HG03097 (cell line): Measurements from ENCODE around the gene BIRC3.
"Not testable (repeated sequence)": the region's sequence is repeated elsewhere in the genome, so short reads cannot be mapped to it uniquely, and the experiment has no call there.

Source experiments
- ATAC-seq: cut with Tn5 transposase; IDR thresholded peaks from one replicate; pipeline ENCODE4 v1.9.1; 2021; ENCODE audit not compliant: unreplicated experiment, low FRiP score

The BIRC3 gene

DNA sequence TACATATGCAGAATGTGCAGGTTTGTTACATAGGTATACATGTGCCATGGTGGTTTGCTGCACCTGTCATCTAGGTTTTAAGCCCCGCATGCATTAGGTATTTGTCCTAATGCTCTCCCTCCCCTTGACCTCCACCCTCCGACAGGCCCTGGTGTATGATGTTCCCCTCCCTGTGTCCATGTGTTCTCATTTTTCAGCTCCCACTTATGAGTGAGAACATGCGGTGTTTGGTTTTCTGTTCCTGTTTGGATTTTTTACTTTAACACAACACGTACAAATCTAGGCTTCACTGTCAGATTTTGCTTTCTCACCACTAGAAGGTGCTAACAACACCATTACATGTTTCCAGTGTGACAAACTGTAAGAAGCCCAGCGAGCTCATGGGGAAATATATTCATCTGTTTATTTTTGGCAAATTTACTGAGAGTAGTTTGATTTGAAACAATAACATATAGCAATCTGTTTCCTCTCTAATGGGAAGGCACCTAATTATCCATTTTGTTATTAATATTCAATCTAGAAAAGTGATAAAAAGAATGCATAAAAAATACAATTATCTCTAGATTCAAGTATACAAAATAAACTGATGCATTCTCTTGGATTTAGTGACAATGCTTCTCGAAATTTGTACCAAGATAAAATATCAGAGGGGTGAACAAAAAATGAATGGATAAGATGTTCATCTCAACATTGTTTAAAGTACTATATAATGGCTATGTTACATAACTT lies 23.2 kb upstream of the BIRC3 start:
- no peak for ATAC-seq

DNA sequence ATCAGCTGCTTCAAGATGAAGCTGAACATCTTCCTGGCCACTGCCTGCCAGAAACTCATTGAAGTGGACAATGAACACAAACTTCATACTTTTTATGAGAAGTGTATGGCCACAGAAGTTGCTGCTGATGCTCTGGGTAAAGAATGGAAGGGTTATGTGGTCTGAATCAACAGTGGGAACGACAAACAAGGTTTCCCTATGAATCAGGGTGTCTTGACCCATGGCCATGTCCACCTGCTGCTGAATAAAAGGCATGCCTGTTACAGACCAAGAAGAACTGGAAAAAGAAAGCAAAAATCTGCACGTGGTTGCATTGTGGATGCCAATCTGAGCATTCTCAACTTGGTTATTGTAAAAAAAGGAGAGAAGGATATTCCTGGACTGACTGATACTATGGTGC lies 22.2 kb upstream of the BIRC3 start:
- no peak for ATAC-seq

DNA sequence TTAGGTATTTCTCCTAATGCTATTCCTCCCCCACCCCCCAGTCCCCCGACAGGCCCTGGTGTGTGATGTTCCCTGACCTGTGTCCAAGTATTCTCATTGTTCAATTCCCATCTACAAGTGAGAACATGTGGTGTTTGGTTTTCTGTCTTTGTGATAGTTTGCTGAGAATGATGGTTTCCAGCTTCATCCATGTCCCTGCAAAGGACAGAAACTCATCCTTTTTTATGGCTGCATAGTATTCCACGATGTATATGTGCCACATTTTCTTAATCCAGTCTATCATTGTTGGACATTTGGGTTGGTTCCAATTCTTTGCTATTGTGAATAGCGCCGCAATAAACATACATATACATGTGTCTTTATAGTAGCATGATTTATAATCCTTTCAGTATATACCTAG lies 20.5 kb upstream of the BIRC3 start:
- not testable (repeated sequence) for ATAC-seq

DNA sequence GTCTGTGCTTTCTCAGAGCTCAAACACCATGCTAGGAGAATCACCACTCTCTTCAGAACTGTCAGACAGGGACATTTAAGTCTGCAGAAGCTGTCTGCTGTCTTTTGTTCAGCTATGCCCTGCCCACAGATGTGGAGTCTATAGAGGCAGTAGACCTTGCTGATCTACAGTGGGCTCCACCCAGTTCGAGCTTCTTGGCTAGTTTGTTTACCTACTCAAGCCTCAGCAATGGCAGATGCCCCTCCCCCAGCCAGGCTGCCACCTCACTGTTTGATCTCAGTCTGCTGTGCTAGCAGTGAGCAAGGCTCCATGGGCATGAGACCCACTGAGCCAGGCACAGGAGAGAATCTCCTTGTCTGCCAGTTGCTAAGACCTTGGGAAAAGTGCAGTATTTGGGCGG lies 16.4 kb upstream of the BIRC3 start:
- not testable (repeated sequence) for ATAC-seq

DNA sequence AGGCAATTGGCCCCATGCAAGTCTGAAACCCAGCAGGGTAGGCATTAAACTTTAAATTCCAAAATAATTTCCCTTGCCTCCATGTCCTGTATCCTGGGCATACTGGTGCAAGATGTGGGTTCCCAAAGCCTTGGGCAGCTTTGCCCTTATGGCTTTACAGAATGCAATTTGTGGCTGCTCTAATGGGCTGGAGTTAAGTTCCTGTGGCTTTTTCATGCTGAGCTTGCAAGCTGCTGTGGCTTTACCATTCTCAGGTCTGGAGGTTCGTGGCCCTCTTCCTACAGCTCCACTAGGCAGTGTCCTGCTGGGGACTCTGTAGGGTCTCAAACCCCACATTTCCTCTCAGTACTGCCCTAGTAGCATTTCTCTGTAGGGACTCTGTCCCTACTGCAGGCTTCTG lies 15.0 kb upstream of the BIRC3 start:
- ATAC-seq: no peak

DNA sequence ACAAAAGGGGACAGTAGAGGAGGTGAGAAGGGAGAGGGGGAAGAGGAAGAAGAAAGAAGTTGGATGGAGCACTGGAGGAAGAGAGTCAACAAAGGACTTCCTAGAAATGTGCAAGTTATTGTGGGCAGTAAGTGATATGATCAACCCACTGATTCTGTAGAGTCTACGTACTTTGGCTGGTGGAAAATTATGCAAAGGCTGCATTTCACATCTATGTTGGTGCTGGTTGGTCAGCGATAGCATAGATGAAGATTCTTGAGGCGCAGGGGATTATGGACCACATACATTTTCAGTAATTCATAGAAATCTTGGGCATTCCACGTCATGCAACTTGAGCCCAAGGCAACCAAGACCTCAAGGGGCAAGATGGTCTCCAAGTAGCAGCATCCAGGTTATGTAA lies 12.6 kb upstream of the BIRC3 start:
- ATAC-seq: no peak

DNA sequence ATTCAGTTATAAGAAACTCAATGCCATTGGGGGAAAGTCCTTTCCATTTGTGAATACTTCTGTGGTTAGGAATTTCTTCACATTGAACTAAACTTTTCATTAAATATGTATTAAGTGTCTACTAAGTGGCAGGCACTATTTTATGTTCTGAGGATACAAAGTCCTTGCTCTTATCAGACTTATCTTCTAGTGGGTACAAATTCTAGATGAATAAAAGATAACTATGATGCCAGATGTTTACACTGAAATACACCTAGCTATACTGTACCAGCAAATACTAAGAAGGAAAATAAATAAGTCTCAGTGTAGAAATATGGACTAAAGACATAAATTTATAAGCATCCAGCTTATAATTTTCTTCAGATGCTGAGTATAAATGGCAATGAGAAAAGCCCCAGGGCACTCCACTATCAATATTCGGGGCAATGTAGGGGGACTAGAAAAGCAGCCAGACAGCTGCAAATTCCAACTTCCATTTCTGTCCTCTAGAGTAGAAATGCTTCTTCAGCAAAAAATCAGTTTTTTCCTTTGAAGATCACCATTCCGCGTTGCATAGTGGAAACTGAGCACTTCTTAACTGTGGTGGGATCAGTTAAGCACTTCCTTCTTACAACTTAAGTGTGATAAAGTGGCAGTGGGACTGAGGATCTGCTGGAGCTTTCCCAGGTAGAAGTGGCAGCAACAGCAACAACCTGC lies 11.8 kb upstream of the BIRC3 start:
- no peak for ATAC-seq

DNA sequence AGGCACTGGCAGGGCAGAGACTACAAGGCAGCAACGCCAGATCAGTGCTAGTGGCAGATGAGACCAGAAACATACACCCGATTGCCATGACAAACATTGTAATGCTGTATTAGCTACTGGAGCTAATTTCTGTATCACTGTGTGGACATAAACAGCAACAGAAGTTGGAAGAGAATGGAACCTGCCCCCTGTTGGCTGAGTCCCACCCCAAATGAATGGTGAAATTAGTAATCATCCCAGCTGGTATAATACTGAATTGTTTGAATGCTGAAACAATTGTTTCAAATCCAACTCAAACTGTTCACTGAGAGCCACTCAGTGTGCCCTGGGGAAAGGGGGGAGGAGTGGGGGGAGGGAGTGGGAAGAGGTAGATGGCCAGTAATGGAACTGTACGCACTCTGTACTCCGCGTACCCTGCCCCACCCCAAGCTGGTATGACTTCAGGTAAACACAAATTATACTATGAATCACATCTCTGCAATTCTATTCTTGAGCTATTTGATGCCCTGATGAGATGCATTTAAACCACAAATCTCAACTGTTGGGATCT lies 11.2 kb upstream of the BIRC3 start:
- ATAC-seq: no peak

DNA sequence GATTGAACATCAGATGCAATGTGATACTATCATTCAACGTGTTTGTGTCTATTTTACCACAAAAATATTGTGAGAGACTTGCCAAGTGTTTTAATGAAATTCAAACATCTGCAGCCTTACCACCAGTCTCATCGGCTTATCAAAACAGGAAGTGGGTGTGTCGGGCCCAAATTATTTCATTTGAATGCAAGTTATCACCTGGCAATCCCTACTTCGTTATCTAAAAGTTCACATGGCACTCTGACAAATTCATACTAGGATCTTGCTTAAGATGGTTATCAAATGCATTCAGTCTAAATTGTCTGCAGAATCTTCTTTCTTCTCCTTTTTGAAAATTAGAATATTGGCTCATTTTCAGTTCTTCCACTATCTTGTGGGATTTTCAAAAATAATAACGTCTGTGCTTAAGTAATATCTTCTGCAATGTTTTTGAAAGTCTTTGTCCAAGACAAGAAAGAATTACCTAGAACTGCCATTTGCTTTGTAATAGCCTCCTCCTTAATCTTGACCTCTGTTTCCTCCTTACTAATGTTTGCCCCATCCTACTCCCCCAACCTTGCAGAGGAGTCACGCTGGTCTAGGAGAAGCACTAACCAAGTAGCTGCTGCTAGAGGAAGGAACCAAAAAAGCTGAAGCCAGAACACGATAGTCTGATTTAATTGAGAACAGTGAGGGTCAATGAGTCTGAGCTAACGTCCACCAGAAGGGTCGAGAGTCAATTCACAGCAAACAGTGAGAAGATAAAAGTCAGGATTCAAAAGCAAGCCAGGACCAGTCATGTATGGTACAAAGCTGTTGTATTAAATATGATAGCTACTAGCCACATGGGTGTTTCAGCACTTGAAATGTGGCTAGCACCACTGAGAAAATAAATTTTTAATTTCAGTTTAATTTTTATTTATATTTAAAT lies 10.2 kb upstream of the BIRC3 start:
- ATAC-seq: no peak

DNA sequence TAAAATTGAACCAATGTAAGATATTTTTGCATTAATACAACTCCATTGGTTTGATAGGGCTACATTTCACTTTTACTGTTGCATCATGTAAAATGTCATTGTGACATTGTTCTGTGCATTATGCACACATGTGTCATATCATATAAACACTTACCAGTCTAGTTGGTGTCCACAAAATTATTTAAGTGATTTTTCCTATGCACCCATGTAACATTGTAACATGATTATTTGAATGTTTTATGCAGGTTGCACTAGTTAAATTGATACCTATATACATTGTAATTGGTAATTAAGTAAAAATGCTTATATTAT lies 9.6 kb upstream of the BIRC3 start:
- ATAC-seq: no peak

DNA sequence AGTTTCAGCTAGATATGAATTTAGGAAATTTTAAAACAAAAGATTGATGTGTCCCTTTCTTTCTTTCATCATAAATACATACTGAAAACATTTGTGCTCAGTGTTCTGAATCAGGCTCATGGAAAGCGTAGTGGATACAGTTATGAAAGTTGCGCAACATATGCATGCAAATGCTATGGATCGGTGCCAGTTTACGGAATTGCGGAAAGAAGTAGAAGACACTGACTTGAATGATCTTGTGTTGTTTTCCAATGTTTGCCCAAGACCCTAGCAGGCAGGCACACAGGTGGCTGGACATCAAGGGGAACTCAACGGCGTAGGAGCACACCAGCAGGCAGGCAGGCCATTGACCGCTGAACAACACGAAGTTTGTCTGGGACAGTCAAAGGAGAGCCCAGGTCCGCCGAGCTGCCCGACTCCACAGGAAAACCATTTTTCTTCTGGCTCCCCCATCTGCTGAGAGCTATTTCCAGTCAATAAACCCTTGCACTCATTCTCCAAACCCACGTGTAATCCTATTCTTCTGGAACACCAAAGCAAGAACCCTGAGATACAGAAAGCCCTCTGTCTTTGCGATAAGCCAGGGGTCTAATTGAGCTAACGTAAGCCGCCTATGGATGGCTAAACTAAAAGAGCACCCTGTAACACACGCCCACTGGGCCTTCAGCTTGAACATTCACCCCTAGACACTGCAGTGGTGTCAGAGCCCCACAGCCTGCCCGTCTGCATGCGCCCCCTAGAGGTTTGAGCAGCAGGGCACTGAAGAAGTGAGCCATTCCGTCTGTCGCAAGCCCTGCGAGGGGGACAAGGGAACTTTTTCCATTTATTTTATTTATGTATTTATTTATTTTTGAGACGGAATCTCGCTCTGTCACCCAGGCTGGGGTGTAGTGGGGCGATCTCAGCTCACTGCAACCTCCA lies 7.4 kb upstream of the BIRC3 start:
- no peak for ATAC-seq

DNA sequence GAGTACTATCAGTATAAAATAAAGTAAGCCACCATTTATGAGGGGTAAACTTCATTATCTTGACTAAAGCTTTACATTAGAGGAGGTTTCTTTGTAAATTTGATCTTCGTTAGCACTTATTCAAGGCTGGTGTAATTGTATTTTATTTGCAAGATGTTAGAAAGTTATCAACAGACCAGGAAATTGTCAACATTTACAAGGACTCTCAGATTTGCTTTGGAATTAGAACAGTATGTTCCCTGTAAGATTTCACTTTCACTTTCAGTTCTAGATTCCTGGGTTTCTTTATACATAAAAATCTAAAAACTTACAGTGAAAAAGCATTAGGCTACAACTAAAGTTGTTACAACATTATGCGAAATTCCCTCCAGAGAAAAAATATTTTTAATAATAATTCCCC lies 4.6 kb upstream of the BIRC3 start:
- no peak for ATAC-seq

DNA sequence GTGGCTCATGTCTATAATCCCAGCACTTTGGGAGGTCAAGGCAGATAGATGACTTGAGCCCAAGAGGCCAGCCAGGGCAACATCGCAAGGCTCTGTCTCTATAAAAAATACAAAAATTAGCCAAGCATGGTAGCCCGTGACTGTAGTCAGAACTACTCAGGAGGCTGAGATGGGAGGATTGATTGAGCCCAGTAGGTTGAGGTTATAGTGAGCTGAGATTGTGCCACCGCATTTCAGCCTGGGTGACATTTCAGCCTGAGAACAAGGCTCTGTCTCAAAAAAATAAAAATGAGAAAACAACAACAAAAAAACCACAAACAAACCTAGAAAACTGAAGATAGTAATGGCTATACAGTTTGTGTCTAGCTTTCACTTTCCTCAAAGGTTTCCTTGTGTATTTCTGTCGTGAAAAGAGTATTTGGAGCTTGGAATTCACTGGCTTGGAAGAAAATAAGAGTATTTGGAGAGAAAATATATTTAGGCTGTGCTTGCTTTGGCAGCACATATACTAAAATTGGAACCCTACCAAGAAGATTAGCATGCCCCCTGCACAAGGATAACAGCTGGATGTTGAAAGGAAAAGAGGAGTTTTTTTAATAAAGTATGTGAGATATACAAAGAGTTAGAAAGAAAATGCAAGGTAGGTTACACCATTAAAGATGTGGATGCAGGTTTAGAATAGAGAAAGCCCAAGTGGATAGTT lies 3.9 kb upstream of the BIRC3 start:
- no peak for ATAC-seq

DNA sequence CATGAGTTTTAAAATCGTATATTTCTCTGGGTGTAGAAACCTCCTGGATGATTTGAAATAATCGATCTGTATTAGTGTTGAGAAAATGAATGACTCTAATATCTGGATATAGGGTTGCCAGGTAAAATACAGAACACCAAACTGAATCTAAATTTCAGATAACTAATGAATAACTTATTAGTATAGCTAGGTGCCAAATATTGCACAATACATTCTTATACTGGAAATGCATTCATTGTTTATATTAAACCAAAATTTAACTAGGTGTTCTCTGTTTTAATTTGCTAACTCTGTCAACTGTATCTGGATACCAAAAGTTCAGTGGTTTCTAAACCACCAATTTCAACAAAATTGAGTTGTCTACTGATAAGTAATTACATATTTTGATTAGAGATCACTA lies 2.5 kb upstream of the BIRC3 start:
- ATAC-seq: no peak

DNA sequence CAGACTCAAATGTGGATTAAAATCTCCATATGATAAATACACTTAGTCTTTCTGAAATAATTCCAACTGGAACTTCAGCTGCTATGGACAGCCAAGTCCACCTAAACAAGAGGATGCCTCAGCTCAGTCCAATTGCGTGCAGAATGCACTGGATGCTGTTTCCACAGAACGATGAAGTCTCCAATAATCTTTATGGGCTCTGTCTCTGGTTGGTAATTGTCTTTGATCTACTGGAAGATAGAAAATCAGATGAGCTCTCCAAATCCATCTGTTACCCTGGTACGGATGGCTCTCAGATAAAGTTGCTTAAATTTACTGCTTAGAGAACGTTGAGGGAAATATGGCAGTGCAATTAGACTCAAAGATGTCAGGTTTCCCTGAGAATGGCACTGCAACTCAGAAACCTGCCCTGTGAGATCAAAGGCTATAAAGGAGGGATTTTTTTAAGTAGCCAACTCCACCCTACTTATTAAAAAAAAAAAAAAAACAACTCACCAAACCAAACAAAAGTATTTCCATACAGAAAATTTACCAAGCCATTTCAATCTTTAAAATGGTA lies 859 bp upstream of the BIRC3 start:
- ATAC-seq: no peak

DNA sequence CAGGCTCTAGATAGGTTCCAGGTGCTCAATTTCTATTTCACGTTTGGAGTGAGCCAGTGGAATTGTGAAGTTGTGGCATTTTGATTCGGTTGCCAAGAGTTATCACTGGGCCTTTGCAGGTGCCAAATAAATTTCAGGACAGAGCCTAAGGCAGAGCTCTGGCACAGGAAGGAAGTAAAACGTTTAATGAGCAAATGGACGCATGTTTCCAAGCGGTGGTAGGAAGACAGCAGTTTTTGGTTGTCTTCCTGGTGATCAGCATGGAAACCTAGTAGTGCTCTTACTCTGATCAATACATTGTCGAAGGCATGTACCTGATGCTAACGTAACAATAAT lies 452 bp downstream of the BIRC3 start:
- no peak for ATAC-seq

DNA sequence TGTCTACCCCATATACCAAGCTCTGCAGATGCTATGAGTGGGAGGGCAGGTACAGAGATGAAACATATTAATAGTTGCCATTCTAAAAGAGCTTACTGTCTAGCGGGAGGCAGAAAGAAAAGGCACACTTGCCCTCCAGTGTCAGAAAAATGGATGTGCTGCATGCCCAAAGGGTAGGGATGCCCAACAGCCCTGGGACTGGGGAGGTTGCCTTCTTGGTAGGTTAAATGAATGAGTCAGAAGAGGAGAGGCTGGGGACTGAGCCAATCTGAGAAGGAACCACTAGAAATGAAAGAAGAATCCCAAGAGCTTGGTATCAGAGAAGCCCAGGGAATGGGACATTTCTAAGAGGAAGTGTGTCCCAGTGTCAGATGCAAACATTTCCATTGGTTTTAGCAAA lies 1.2 kb downstream of the BIRC3 start:
- no peak for ATAC-seq

DNA sequence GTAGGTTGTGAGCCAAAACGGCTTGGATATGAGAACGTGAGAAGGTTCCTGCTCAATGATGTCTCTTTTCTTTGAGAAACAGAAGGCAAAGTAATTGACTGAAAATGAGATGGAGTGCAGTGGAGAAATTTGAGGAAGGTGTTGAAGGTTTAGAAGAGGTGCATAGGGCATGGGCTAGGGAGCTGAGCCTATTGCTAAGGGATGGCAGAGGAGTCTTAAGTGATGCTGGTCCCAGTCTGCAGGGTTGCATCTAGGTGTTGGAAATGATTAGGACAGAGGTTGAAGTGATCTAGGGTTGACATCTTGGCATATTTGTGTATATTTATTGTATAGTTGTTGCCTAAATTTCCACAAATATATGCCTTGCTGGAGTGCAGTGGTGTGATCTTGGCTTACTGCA lies 2.3 kb downstream of the BIRC3 start:
- no peak for ATAC-seq

DNA sequence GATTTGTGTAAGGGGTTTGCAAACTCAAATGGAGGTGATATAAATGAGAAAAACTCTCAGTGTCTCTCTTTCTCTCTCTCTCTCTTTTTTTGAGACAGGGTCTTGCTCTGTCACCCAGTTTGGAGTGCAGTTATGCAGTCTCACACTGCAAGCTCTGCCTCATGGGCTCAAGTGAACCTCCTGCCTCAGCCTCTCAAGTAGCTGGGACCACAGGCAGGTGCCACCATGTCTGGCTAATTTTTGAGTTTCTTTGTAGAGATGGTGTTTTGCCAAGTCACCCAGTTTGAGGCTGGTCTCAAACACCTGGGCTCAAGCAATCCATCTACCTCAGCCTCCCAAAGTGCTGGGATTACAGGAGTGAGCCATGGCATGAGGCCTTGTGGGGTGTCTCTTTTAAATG lies 2.9 kb downstream of the BIRC3 start:
- ATAC-seq: no peak

DNA sequence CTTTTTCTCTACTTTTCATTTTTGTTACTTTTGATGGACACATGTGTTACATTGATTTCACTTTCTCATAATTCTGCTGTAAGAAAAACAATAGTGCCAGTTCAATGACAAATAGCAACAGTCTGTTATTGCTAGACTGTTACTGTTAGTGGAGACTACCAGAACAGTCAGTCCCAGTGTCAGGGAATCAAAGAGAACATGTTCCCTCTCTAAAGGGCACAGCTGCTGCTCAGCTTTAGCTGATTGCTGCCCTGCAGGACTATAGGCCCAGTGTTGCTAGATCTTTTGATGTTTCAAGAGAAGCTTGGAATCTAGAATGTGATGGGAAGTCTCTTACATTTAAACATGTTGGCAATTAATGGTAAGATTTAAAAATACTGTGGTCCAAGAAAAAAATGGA lies 3.4 kb downstream of the BIRC3 start:
- no peak for ATAC-seq
